ENCODE measurements around the gene MAZ.
"Not testable (repeated sequence)": the region's sequence is repeated elsewhere in the genome, so short reads cannot be mapped to it uniquely, and the experiment has no call there.

Gene MAZ

DNA sequence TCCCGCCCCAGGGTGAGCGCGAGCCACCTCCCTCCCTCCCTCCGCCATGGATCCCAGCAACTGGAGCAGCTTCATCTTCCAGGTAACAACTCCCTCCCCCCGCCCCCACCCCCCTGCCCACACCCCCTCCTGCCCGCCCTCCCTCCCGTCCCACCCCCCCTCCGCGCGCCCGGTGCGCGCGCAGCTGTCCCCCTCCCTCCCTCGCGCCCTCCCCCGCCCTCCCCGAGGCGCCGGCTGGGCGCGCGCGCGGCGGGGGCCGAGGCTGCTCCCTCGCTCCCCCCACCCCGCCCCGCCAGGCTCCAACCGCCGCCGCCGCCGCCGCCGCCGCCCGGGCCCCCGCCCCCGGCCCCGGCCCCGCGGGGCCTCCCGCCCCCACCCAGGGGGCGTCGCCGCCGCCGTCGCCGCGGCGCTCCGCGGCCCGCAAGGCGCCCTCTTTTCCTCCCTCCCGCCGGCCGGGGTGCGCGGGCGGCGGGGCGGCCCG lies at the start of gene MAZ:
MAZ (plus strand) TSS at position 431 of the 481 bp plus-strand sequence. CDS start 173 bp downstream, outside the sequence.
- DNase-seq (ENCODE audit: low read depth in 2 of 2) = peak in 1 of 2 donors; percentile 61

DNA sequence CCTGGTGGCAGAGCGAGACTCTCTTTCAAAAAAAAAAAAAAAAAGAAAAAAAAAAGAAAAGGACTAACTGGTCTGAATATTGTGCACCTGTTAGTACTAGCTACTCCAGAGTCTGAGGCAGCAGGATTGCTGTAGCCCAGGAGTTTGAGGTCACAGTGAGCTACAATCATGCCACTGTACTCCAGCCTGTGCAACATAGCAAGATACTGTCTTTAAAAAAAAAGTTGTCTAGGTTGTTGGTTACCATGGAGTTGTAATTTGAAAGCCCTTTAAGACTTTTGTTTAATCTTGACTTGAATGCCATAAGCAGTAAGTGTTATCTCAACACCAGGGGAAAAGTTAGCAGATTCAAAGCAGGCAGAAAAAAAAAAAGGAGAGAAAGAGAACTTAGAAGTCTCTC lies 49.7 kb upstream of the MAZ start:
- no peak for DNase-seq (ENCODE audit: low read depth in 2 of 2)

DNA sequence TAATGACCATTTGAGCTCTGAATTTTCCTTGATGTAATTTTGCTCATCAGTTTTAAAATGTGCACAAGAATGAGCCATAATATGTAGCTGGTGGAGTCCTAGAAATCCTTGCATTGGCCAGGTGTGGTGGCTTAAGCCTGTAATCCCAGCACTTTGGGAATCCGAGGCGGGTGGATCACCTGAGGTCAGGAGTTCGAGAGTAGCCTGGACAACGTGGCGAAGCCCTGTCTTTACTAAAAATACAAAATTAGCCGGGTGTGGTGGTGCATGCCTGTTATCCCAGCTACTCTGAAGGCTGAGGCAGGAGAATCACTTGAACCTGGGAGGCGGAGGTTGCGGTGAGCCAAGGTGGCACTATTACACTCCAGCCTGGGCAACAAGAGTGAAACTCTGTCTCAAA lies 49.2 kb upstream of the MAZ start:
- not testable (repeated sequence) for DNase-seq (ENCODE audit: low read depth in 2 of 2)

DNA sequence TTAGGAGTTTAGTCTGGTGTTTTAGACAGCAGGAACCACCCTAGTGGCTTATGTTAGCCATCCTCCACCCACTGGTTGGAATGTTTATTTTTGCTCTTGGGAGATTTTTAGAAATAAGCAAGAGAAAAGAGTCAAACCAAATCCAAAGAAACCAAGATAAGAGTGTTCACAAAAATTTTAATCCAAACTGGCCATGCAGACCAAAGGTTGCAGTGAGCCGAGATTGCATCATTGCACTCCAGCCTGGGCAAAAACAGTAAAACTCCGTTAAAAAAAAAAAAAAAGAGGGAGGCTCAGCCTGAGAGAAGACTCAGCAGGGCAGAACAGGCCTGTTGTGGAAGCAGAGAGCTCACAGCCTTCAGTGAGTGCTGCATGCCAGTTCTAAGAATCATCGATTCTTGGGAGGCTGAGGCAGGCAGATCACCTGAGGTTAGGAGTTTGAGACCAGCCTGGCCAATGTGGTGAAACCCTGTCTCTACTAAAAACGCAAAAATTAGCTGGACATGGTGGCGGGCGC lies 48.3 kb upstream of the MAZ start:
- no peak for DNase-seq (ENCODE audit: low read depth in 2 of 2)

DNA sequence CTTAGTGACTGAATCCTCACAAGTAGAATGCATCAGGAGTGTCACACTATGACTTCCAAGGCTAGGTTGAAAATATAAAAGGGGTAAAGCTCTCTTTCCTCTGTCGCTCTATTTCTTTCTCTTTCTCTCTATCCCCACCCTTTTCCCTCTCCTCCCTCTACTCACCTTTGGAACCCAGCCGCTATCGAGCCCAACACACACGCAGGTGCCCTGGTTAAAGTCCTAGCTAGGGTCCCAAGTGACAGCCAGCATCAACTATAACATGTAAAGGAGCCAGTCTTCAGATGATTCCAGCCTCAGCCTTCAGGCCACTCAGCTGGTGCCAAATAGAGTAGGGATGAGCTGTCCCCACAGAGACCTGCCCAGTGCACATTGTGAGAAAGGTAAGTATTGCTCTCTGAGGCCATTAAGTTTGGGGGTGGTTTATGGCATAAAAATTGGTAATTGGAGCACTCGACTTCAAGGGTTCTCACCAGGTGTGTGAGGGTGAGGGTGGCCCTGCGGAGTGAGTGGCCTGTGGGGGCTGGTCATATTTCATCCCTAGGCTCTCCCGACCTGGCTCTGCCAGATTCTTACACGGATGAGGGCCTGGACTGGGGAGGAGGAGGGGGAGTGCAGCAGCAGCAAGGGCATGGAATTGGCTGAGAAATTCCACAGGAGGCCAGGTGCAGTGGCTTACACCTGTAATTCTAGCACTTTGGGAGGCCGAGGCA lies 45.6 kb upstream of the MAZ start:
- no peak for DNase-seq (ENCODE audit: low read depth in 2 of 2)

DNA sequence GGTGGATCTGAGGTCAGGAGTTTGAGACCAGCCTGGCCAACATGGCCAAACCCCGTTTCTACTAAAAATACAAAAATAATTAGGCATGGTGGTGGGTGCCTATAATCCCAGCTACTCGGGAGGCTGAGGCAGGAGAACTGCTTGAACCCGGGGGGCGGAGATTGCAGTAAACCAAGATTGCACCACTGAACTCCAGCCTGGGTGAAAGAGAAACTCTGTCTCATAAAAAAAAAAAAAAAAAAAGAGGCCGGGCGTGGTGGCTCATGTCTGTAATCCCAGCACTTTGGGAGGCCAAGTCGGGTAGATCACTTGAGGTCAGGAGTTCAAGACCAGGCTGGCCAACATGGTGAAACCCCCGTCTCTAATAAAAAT lies 45.1 kb upstream of the MAZ start:
- not testable (repeated sequence) for DNase-seq (ENCODE audit: low read depth in 2 of 2)

DNA sequence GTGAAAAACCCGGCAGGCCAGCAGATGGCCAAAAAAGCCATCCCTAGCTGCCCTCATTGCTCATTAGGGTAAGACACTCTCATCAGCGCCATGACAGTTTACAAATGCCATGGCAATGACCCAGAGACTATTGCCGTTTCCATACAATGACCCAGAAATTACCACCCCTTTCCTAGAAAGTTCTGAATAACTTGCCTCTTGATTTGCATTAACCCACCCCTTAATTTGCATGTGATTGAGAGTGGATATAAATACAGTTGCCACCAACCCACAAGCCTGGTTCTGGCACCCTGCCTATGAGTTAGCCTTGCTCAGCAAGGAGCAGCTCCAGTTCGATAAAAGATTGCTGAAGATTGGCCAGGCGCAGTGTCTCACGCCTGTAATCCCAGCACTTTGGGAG lies 44.4 kb upstream of the MAZ start:
- DNase-seq (ENCODE audit: low read depth in 2 of 2) = no peak

DNA sequence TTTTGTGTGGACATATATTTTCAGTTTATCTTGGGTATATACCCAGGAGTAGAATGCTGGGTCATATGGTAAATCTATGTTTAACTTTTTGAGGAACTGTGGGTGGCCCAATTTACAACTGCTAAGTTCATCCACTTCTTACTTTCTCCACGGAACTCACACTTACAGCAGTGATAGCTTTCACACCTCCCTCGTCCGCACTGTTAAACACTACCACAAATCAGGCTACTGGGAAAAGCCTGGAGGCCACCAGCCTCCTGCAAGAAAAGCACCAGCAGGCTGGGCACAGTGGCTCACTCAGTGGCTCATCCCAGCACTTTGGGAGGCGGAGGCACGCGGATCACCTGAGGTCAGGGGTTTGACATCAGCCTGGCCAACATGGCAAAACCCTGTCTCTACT lies 43.0 kb upstream of the MAZ start:
- no peak for DNase-seq (ENCODE audit: low read depth in 2 of 2)

DNA sequence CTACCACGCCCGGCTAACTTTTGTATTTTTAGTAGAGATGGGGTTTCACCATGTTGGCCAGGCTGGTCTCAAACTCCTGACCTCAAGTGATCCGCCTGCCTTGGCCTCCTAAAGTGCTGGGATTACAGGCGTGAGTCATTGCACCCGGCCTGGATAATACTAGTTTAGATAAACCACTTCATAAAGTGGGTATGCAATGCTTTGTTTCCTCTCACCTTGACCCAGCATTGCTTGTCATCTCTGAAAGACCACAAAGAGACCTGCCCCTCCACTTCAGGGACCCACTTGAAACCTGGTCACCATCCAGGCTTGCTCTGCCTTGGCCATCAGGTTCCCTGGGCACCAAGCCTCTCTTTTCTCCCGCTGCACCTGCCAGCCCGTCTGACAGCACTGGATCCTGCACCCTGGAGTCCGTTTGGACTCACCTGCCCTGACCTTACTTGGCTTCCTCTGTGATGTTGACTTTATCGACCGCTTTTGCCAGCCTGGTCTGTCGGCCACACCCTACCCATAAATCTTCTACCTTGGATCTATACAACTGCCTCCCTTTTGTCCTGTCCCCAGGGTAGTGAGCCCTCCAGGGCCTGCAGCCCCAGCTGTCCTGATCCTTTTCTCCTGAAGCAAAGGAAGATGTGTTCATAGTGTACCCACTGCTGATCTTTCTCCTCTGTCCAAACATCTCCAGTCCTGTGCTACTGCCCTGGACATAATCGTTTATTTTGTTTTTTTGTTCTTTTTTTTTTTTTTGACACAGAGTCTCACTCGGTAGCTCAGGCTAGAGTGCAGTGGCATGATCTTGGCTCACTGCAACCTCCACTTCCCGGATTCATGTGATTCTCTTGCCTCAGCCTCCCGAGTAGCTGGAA lies 40.9 kb upstream of the MAZ start:
- DNase-seq (ENCODE audit: low read depth in 2 of 2) = no peak

DNA sequence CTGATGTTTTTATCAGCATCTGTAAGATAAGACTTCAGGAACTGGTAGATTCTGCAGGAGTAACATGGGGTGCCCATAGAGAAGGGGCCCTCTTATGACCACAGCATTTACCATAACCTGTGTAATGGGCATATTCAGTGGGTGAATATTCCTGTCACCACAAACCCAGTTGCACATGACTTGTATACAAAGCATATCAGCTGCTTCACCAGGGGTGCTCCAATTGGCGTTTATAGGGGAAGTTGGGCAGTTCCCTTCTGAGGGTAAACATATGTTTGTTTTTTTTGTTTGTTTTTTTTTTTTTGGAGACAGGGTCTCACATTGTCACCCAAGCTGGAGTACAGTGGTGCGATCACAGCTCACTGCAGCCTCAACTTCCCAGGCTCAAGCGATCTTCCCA lies 39.8 kb upstream of the MAZ start:
- DNase-seq (ENCODE audit: low read depth in 2 of 2) = no peak

DNA sequence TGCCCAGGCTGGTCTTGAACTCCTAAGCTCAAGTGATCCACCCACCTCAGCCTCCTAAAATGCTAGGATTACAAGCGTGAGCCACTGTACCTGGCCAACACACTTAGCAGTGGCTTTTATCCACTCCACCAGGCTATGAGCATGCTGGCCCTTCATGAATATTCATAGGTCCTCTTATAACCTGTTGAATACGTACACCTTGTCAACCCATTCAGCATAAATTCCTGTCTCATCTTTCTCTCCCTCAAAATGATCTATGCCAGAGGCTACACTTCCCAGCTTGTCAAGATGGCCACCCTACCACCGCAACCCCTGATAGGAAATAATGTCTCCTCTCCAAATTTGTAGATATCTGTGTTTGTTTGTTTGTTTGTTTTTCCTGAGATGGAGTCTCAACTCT lies 39.3 kb upstream of the MAZ start:
- DNase-seq (ENCODE audit: low read depth in 2 of 2) = no peak

DNA sequence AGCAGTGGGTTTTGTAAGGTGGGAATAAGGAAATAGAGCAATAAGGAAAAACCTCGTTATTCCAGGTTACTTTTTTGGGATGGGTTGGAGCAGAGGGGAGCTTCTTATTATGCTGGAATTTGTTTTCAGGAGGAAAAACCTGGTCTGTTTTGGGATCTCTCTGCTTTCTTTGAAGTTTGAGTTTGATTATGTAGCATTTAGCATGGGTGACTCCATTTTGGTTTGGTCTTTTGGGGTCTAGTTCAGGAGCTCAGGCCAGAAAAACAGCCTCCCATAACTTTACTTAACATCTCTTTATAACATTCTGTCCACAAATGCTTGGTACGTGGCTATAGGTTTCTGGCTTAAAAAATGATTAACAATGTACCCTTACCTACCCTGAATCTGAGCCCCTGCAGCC lies 36.8 kb upstream of the MAZ start:
- DNase-seq (ENCODE audit: low read depth in 2 of 2) = no peak

DNA sequence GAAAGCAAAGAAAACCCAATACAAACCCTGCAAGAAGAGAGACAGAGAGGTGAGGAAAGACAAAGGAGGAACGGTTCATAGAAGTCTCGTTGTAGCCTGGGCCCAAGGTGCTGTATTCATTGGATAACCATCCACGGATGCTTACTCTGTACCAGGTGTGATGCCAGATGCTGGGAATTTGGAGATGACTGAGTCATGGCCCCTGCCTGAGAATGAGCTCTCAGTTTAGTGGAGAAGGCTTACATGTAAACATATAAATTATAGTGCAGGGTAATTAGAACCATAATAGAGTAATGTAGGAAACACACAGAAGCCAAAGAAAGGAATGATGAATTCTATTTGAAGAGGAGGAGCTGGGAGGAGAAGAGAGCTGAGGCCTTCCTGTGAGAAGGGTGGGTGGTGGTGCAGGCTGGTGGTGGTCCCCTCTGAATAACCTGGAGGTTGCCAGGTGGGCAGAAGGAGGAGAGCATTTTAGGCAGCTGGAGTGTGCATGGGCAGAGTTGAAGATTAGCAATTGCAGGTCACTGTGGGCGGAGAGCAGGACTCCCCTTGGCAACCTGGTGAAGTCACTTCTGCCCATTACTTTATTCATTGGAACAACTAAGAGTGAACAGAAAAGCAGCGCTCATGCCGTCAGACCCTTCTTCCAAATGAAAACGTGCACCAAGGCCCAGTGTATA lies 35.9 kb upstream of the MAZ start:
- no peak for DNase-seq (ENCODE audit: low read depth in 2 of 2)

DNA sequence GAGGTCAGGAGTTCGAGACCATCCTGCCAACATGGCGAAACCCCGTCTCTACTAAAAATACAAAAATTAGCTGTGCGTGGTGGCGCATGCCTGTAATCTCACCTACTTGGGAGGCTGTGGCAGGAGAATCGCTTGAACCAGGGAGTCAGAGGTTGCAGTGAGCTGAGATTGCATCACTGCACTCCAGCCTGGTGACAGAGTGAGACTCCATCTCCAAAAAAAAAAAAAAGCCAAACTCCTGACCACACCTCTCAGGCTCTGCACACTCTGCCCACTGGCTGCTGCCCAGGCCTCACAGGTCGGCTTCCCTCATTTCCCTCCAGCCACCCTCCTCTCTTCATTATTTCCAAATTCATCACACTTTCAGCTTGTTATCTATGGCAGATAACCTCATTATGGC lies 34.0 kb upstream of the MAZ start:
- not testable (repeated sequence) for DNase-seq (ENCODE audit: low read depth in 2 of 2)

DNA sequence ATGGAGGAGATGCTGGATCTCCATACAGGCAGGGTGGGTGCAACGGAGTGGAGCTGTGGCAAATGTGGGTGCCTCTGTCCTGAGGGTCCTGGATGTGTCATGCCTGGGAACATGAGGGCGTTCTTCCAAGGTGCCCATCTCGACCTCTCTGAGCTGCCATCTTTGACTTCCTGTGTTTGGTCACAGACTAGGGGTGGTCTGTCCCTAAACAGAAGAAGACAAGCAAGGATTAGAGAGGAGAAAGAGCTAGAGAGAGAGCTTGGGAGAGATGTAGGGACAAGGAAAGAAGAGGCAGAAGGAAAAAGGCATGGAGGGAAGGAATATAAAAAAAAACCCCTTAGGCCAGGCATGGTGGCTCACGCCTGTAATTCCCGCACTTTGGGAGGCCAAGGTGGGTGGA lies 31.6 kb upstream of the MAZ start:
- no peak for DNase-seq (ENCODE audit: low read depth in 2 of 2)

DNA sequence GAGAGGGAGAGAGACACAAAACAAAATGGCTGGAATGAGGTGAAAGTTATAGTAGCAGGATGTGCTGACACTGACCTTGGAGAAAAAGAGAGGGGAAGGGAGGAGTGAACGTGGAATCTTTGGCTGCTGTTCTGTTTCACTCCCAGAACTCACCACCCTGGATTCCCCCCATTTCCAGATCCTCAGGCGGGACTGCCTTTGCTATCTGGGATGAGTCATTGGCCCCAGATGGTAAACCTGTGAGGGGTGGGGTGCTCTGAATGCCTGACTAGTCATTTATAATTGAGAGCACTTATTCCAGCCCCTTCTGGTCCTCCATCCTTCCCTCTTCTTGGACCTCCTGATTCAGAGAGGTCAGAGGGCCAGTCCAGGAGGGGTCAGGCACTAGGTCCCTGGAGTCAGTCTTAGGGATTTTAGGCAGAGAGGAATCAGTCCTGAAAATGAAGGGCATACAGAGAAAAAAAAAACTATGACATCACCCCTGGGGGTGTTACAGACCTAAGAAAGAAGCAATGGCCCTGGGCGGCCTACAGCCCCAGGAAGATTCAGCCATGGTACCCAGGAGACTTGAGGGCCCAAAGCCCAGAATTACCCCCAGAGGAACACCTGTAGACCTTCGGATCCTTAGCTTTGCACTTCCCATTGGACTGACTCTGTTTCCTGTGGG lies 30.5 kb upstream of the MAZ start:
- no peak for DNase-seq (ENCODE audit: low read depth in 2 of 2)

DNA sequence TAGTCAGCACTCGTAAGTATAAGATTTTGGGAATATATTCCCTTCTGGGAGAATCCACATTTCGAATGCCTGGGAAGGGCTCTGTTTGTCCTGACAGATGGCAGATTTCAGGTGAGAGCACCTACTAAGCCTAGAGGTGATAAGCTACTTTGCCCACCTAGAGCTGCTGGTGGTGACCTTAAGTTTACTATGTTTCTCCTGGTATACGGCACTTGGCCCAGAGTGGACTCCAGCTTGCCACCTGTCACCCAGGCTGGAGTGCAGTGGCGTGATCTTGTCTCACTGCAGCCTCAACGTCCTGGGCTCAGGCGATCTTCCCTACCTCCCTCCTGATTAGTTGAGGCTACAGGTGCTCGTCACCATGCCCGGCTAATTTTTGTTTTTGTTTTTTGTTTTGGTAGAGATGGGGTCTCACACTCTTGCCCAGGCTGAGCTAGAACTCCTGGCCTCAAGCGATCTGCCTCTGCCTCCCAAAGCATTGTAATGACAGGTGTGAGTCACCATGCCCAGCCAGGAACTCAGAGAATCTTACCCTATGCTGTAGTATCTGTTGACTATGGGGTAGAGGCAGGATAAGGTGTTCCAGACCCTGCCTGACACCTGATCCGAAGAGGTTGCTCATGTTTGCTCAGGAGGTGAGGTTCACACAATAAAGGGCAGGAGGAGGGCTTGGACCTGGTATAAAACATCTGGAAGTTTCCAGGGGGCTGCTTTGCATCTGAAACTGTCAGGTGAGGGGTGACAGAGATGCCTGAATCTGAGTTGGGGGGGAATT lies 28.6 kb upstream of the MAZ start, which contains the start of gene ZG16:
ZG16 (plus strand) TSS at position 681 of the 775 bp plus-strand sequence. CDS start 1,011 bp downstream, outside the sequence.
- no peak for DNase-seq (ENCODE audit: low read depth in 2 of 2)

DNA sequence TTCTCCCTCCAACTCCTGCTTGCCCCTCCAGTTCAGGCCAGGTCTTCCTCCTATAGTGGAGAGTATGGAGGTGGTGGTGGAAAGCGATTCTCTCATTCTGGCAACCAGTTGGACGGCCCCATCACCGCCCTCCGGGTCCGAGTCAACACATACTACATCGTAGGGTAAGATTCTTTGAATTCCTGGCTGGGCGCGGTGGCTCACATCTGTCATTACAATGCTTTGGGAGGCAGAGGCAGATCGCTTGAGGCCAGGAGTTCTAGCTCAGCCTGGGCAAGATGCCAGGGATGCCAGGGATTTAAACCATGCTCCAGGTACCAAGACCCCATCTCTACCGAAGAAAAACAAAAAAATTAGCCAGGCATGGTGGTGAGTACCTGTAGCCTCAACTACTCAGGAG lies 26.9 kb upstream of the MAZ start:
- no peak for DNase-seq (ENCODE audit: low read depth in 2 of 2)

DNA sequence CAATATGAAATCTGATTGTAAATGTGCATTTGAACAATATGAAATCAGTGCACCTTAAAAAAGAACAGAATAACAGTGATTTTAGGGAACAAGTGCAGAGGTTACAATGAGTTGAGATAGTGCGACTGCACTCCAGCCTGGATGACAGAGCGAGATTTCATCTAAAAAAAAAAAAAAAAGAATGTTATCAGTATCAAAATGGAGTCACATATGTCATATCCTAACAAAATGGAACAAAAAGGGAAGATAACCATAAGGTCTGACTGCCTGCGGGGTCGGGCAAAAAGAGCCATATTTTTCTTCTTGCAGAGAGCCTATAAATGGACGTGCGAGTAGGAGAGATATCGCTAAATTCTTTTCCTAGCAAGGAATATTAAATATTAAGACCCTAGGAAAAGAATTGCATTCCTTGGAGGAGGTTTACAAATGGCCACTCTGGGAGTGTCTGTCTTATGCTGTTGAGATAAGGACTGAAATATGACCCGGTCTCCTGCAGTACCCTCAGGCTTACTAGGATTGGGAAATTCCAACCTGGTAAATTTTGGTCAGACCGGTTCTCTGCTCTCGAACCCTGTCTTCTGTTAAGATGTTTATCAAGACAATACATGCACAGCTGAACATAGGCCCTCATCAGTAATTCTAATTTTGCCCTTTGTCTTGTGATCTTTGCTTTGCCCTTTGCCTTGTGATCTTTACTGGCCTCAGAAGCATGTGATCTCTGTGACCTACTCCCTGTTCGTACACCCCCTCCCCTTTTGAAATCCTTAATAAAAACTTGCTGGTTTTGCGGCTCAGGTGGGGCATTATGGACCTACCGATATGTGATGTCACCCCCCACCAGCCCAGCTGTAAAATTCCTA lies 23.0 kb upstream of the MAZ start:
- not testable (repeated sequence) for DNase-seq (ENCODE audit: low read depth in 2 of 2)

DNA sequence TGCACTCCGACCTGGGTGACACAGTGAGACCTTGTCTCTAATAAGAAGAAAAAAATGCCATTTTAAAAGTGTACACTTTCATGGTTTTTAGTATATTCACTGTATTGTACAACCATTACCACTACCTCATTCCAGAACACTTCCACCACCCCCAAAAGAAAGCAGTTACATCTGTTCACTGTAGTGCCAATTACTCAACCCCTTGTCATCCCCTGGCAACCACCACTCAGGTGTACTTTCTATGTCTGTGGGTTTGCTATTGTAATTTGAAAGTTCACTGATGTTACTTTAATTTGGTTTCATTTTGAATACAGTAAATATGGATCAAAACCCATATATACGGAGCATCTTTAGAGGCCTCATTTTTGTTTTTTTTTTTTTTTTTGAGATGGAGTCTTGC lies 22.2 kb upstream of the MAZ start:
- DNase-seq (ENCODE audit: low read depth in 2 of 2) = no peak

Data from stimulated activated CD8-positive, alpha-beta memory T cell treated with anti-CD3 and anti-CD28 coated beads, Interleukin-15, amount 100 ng/mL, for 4 hours (primary cell).